A673 (cell line): ENCODE measurements around the gene MYO1H. TPM values are rescaled to one million over a fixed set of nuclear protein-coding genes. Genes with fewer than 3 reads are reported as not detected.

Source experiments
- BruUV-seq: library from RNA; stranded (reverse); fragments of 400-500 nt; replicated peaks from 2 replicates; lab custom pipeline; 2021; lab: Mats Ljungman, UMichigan
- CTCF ChIA-PET: fragments of 300-600 bp; sonication (Branson Sonifier 250); formaldehyde crosslinking; loops from one replicate; lab custom pipeline; 2022; ENCODE audit warnings: antibody characterized with exemption; lab: Charles Lee
- POLR2A ChIA-PET: fragments of 300-600 bp; sonication (Branson Sonifier 250); formaldehyde crosslinking; loops from one replicate; lab custom pipeline; 2022; ENCODE audit warnings: antibody characterized with exemption; ENCODE audit not compliant: low non-redundant PET; lab: Charles Lee
- DNase-seq: peaks from one replicate; pipeline ENCODE4 v3.0.0-alpha.2; 2015; ENCODE audit warnings: low spot score
- H3K27ac ChIP-seq: fragments of 200-600 bp; sonication (generic); 2 replicates; pipeline ENCODE4 v1.5.1; 2016; ENCODE audit warnings: mixed run types, low read depth, mild to moderate bottlenecking, mixed read lengths, antibody characterized with exemption, low read length; ENCODE audit not compliant: poor library complexity, severe bottlenecking
- H3K27me3 ChIP-seq: fragments of 200-600 bp; sonication (generic); replicated peaks from 2 replicates; pipeline ENCODE4 v1.6.1; 2017; ENCODE audit warnings: mixed run types, low read depth, mild to moderate bottlenecking, mixed read lengths, antibody characterized with exemption, low read length; ENCODE audit not compliant: insufficient read depth, poor library complexity
- H3K36me3 ChIP-seq: fragments of 200-600 bp; sonication (generic); 2 replicates; pipeline ENCODE4 v1.6.1; 2016; ENCODE audit warnings: mixed run types, mild to moderate bottlenecking, mixed read lengths, antibody characterized with exemption, low read length; ENCODE audit not compliant: insufficient read depth, poor library complexity, severe bottlenecking
- H3K4me1 ChIP-seq: fragments of 200-600 bp; sonication (generic); 2 replicates; pipeline ENCODE4 v1.6.1; 2017; ENCODE audit warnings: mixed run types, mild to moderate bottlenecking, mixed read lengths, antibody characterized with exemption, low read length; ENCODE audit not compliant: insufficient read depth, poor library complexity, severe bottlenecking
- H3K4me3 ChIP-seq: fragments of 200-600 bp; sonication (generic); 2 replicates; pipeline ENCODE4 v1.5.1; 2016; ENCODE audit warnings: low read depth, mixed run types, mild to moderate bottlenecking, mixed read lengths, low read length; ENCODE audit not compliant: poor library complexity, severe bottlenecking
- H3K9me3 ChIP-seq: fragments of 200-600 bp; sonication (generic); 2 replicates; pipeline ENCODE4 v1.6.1; 2016; ENCODE audit warnings: mixed run types, low read depth, mild to moderate bottlenecking, mixed read lengths, antibody characterized with exemption, low read length; ENCODE audit not compliant: poor library complexity, severe bottlenecking
- CTCF ChIP-seq: fragments of 300-800, 200-600 bp; sonication (generic); conservative IDR thresholded peaks from 2 replicates; pipeline ENCODE4 v1.5.1; 2017; ENCODE audit warnings: low read depth, mild to moderate bottlenecking, antibody characterized with exemption, low read length, moderate library complexity, mixed read lengths
- EZH2 ChIP-seq: fragments of 200-600 bp; sonication (generic); IDR thresholded peaks from 2 replicates; pipeline ENCODE4 v1.6.1; 2017; ENCODE audit warnings: borderline replicate concordance, low read depth, mild to moderate bottlenecking, mixed read lengths, antibody characterized with exemption, low read length; ENCODE audit not compliant: poor library complexity, severe bottlenecking
- intact Hi-C: fragments of 100-400 bp; cut with micrococcal nuclease; formaldehyde crosslinking; loops from one replicate; pipeline ENCODE4 v1.10.0; 2022; ENCODE audit not compliant: unreplicated experiment
- total RNA-seq: library from RNA; stranded (reverse); gene quantifications from 2 replicates; pipeline ENCODE4 v1.2.3, GENCODE V29; 2021

MYO1H gene
- total RNA-seq, 1 experiment from 2014 or later, result not detected

GRCh38 chr12:109432431-109432830, 84.7 kb downstream of the MYO1H start:
- H3K27ac ChIP-seq, result no peak overlapping the region
- no peak for DNase-seq
- H3K4me3 ChIP-seq, result no peak overlapping the region
- intact Hi-C loops, result loop anchor here (2.0 to 5.0 kb wide), 2 partner anchors 45 to 342 kb away; partner anchors contain the start of genes KCTD10 and UBE3B
- no peaks in the 10 kb centered on the region for H3K9me3 ChIP-seq
- no peaks in the 10 kb centered on the region for H3K27me3 ChIP-seq
- ChIA-PET POLR2A (no interaction called here), CTCF (interaction anchor here (0.5 to 1.4 kb wide), 4 partner anchors 11 to 343 kb away, joined by 3 to 12 read pairs (median 4); no protein-coding TSS in a partner anchor)
- BruUV-seq, result no TSS peak
- H3K4me1 ChIP-seq, result no peaks in the 10 kb centered on the region
- H3K36me3 ChIP-seq, result no peaks in the 10 kb centered on the region
- TF ChIP-seq CTCF, result no peak
- TF ChIP-seq EZH2, result no peak

- intact Hi-C loops, result loop anchor here (2.0 to 5.0 kb wide), 2 partner anchors 44 to 342 kb away; partner anchors contain the start of genes KCTD10 and UBE3B
- peak; percentile 79 for DNase-seq
- Histone ChIP-seq H3K4me3 (no peak overlapping the region), H3K27ac (no peak overlapping the region), H3K9me3 (no peaks in the 10 kb centered on the region), H3K36me3 (no peaks in the 10 kb centered on the region), H3K27me3 (no peaks in the 10 kb centered on the region), H3K4me1 (no peaks in the 10 kb centered on the region)
- BruUV-seq, result no TSS peak
- POLR2A ChIA-PET, result no interaction called here
- no peak for TF ChIP-seq EZH2
- peak; percentile 99 for TF ChIP-seq CTCF
- CTCF ChIA-PET, result interaction anchor here (0.5 to 1.4 kb wide), 4 partner anchors 12 to 342 kb away, joined by 3 to 12 read pairs (median 4); no protein-coding TSS in a partner anchor
These were observed 85.2 kb downstream of the MYO1H start for GRCh38 chr12:109432842-109433304.

- Histone ChIP-seq H3K27ac (no peak overlapping the region), H3K27me3 (no peaks in the 10 kb centered on the region), H3K4me1 (no peaks in the 10 kb centered on the region), H3K9me3 (no peaks in the 10 kb centered on the region), H3K4me3 (no peak overlapping the region), H3K36me3 (no peaks in the 10 kb centered on the region)
- ChIA-PET CTCF (interaction anchor here (1.3 to 1.4 kb wide), 3 partner anchors 30 to 341 kb away, joined by 3 to 12 read pairs (median 5); partner anchors contain the start of genes KCTD10 and UBE3B), POLR2A (no interaction called here)
- no TSS peak for BruUV-seq
- DNase-seq, result no peak
- TF ChIP-seq CTCF, result peak; percentile 40; the same call in 1 of the 2 replicates
- TF ChIP-seq EZH2, result no peak
- intact Hi-C loops, result loop anchor here (2.0 to 5.0 kb wide), 2 partner anchors 44 to 341 kb away; partner anchors contain the start of genes KCTD10 and UBE3B
These were observed 85.9 kb downstream of the MYO1H start for GRCh38 chr12:109433618-109434017.
